HG03097 (cell line): ENCODE data around the gene DBF4B.
"Not testable (repeated sequence)": the region's sequence is repeated elsewhere in the genome, so short reads cannot be mapped to it uniquely, and the experiment has no call there.

Experiments used
- ATAC-seq: cut with Tn5 transposase; IDR thresholded peaks from one replicate; pipeline ENCODE4 v1.9.1; 2021; ENCODE audit not compliant: unreplicated experiment, low FRiP score

Gene DBF4B

DNA sequence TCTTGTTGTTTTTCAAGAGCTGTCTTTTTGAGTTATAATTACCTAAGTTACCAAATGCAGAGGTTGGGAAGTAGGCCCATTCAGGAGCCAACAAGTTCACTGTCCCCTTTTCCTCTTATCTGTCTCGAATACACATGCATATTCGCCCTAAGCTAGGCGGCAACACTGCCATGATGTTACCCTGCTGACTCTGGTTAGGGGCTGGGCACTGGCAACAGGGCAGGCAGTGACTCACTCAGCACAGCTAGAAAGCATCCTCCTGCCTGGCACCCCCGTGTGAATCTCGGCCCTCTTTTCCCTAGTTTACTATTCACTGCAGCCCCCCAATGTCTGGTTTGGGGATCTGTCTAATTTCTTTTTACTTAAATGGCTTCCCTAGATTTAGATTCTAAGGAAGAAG lies 13.8 kb downstream of the DBF4B start:
- ATAC-seq = no peak

GRCh38 chr17:44726121-44726520 lies 17.7 kb downstream of the DBF4B start:
- ATAC-seq = not testable (repeated sequence)

DNA sequence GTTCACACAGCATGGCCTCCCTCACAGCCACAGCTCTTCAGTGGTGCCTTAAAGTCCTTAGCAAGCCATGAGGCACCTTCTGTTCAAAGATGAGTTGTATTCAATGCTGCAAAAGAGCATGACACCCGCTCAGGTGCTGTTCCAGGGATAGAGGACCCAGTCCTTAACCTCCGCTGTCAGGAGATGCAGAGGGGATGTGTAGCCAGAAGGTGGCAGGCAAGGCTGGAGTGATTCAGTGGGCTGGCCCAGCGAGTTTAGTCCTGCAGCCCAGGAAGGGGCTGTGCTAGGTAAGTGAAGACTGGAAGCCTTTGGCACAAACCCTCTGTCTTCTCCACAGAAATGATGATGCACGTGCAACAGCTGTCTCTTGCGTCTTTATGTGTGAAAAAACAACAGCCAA lies 25.3 kb downstream of the DBF4B start:
- no peak for ATAC-seq

GRCh38 chr17:44734272-44734671 lies 25.8 kb downstream of the DBF4B start:
- ATAC-seq = no peak

DNA sequence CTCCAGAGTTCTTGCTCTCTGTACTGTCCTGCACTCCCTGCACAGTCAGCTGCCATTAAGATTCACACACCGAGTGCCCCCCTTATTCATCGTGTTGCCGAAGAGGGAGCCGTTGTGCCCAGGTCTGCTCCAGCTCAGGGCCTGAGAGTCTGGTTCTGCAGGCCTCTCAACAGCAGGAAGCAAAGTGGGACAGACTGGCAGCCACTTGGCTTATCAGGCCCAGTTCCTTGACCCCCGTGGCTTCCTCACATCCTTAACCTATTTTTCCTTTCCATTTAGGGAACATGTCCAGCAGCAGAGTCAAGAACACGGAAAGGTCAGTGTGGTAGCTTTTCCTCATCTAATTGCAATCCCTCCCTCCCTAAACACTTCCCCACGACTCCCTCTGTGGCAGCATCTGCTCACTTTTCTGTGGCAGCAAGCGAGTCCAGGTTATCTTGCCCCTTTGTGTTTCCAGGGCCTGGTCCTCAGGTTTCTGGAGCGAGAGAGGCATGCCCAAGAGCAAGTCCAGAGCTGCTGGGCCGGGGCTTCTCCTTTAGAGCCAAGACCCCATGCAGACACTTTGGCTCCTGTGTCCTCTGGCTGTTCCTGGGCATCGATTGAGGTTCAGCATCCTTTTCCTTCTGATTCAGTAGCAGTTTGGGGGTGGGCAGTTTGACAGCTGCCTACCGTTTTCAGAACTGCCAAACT lies 28.2 kb downstream of the DBF4B start:
- ATAC-seq = no peak

DNA sequence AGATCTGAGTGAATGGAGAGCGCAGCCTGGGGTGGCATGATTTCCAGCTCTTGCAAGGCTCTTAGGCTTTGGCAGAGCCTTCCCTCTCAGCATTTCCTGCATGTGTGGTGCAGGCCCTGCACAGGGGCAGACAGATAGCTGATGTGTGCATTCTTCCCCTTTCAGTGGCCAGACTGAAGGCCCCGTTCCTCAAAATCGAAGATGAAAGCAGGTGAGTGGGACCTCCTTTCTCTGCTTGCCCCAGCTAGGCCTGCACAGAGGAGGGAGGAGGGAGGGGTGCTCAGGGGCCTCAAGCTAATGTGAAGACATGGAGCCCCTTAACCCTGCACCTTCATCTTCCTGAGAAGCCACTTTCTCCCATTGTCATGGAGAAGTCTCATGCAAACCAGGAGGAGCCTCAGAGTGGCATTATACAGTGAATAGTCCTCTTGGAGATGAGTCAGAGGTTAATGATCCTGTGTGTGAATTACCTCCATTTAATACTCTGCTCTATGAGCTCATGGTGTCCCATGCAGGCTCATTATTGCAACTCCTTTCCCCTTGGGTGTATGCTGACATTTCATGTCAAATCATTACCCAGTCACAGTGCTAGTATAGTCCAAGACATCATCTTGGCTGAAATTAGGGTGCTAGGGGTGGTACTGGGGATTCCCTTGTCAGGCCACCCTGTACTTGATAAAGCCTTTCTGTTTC lies 29.9 kb downstream of the DBF4B start:
- no peak for ATAC-seq

DNA sequence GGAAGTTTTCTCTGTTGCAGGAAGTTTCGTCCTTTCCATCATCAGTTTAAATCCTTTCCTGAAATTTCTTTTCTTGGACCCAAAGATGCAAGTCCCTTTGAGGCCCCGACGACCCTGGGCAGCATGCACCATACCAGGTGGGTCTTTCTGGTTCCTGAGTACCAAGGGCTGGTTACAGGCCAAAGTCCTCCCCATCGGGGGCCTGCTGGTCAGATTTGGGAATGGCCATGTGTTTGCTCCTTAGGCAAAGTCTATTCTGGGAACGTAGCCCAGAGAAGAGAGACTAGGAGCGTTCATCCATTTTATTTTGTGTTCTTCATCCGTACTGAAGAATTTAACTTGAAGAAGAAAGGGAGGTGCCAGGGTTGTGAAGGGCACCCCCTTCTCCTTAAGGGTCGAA lies 32.9 kb downstream of the DBF4B start:
- ATAC-seq = no peak

DNA sequence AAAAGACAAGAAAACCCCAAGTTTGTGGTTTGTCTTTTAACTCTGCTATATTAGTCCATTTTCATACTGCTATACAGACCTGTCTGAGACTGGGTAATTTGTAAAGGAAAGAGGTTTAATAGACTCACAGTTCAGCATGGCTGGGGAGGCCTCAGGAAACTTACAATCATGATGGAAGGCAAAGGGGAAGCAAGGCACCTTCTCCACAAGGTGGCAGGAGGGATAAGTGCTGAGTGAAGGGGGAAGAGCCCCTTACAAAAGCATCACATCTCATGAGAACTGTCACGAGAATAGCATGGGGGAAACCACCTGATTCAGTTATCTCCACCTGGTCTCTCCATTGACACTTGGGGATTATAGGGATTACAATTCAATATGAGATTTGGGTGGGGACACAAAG lies 36.8 kb downstream of the DBF4B start:
- no peak for ATAC-seq

GRCh38 chr17:44745738-44746137 lies 37.3 kb downstream of the DBF4B start:
- ATAC-seq = not testable (repeated sequence)

- no peak for ATAC-seq
Observed at GRCh38 chr17:44747566-44747965, 39.1 kb downstream of the DBF4B start.

DNA sequence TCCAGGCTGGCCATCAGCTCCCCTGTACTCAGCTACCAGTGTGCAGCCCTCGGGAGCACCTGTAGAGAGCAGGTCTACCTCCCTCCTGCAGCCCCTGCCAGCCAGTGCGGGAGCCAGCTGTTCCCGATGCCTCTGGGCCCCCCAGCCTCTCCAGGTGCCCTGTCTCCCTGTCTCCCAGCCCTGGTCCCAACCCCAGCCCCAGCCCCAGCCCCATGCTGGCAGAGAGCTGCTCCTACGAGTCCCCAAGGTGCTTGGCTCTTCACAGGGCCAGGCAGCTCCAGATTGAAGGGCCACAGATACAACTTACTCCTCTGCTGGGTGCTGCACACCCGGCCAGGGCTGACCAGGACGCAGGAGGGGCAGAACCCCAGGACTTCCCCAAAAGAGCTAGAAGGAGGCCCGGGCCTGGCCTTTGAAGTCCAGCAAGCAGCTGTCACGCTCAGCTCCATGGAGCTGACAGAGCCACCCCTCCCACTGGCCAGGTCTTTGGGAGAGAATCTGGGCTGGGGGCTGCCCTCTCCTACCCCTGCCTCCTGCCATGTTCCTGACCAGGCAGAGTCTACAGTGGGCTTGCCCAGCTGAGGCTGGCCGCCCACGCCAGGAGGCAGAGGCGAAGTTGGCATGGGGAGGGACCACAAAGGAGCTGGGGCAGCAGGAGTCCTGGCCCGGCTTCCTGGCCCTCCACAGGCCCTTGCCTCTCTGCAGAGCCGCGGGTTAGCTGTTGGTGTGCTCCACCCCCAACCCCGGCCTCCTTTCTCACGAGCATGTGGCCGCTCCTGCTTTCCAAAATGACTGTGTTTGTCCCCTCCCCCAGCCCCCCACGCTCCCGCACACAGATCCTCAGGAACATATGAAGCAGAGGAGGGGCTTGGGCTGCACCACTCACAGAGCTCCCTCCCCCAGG lies 40.9 kb downstream of the DBF4B start:
- no peak for ATAC-seq

DNA sequence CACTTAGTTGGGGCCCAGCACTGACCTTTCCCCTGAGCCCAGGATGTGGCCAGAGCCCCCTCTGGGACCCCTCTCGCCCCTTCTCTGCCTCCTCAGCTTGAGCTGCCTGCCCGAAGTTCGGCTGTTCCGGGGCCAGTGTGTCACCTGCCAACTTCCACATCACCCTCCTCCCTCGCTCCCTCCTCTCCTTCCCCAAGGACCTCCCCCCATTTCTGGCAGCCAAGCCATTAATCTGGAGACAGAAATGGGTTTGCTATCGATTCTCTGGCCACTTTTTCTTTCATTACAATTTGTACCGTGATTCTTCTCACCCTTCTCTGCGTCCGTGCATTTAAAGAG lies 41.5 kb downstream of the DBF4B start:
- no peak for ATAC-seq

DNA sequence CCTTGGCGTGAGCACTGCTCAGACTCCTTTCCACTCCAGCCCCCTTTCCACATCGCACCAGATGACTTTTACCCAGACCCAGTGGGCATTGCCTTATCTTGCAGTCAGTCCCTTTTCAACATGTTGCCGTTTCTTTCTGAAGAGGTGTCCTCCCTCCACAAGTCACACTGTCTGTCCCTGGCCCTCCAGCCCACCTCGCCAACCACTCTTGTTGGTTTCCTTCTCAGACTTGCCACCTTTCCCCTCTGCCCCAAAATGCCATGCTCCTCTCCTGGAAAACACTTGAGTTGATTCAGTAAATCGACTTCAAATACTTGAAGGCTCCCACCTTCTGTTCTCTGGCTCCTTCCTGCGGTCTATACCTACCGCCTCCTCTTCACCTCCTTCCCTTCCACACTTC lies 42.9 kb downstream of the DBF4B start:
- no peak for ATAC-seq

GRCh38 chr17:44751806-44752205 lies 43.3 kb downstream of the DBF4B start:
- no peak for ATAC-seq

DNA sequence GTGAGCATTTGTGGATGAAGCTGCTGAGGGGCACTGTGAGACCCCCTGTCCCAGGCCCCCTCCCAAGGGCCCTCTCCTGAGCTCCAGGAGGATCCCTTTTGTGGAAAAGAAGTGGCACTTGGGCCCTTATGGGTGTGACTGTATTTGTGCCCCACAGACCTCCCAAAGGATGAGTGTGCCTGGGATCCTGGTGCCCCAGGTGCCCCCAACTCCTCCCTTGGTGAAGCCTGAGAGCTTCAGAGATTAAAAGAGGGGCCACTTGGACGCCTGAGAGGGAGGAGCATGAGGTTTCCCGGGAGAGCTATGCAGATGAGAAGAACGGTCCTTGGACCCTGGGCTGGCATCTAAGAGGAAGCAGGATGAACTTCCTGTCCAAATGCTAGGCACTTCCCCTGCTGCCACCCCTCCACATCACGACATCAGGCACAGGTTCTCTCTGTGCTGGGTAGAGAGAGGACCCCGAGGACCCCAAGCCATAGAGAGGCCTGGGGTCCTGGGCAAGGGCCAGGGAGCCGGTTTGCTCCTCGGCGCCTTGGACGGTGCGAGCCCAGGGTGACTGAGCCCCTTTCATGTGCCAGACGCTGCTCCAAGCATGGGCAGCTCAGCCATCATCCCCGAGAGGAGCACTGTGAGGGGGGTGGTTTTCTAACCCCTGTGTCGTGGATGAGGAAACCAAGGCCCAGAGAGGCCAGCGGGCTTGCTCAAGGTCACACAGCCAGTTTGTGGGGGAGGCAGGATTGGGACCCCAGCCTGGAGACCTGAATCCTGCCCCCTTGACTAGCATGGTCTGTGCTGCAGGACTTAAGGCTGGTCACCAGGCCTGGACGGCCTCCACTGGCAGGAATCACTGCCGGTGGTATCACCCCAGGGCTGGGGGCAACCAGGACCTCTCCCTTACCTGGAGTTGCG lies 44.7 kb downstream of the DBF4B start:
- no peak for ATAC-seq

GRCh38 chr17:44754276-44754675 lies 45.8 kb downstream of the DBF4B start:
- no peak for ATAC-seq

DNA sequence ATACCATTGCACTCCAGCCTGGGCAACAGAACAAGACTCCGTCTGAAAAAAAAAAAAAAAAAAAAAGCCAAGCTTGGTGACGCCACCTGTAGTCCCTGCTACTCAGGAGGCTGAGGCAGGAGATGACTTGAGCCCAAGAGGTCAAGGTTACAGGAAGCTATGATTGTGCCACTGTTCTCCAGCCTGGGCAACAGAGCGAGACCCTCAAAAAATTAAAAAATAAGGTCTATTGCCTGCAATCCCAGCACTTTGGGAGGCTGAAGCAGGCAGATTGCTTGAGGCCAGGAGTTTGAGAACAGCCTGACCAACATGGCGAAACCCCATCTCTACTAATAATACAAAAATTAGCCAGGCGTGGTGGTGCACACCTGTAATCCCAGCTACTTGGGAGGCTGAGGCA lies 46.7 kb downstream of the DBF4B start:
- ATAC-seq = not testable (repeated sequence)

- no peak for ATAC-seq
Observed at GRCh38 chr17:44757045-44757917, 48.8 kb downstream of the DBF4B start.

DNA sequence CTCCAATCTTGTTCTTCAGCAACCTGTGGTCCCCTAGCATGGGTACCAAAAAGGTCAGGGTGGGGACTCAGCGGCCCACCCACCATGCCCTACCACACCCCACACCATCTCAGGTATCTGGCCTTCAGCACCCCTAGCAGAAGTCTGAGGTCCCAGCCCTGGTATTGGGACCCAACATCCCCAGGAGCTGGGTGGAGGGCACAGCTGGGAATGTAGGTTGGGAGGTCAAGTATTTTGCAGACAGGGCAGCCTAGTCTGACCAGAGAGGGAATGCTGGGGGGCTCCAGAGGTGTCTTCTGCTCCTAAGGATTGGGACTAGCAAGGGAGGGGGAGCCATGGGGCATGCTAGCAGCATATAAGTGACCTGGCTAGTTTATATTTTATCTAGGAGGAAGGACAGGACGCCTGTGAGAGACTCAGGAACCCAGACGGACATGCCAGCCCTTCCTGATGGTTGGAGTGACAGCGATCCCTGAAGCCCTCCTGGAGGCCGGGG lies 49.5 kb downstream of the DBF4B start:
- no peak for ATAC-seq
